ENCODE data around the gene CCDC177. TPM values are rescaled to one million over a fixed set of nuclear protein-coding genes. Genes with fewer than 3 reads are reported as not detected.

Gene CCDC177
- total RNA-seq, 2 donors from 2014 or later, result not detected

- Histone ChIP-seq H3K36me3 (replicated peaks in 1 of 2; ENCODE audit: insufficient read depth in 1 of 2, low read depth in 2 of 2) (no peaks in the 10 kb centered on the region), H3K27me3 (no peaks in the 10 kb centered on the region), H3K4me1 (no peaks in the 10 kb centered on the region), H3K4me3 (no peak overlapping the region), H3K9me3 (no peaks in the 10 kb centered on the region), H3K27ac (no peak overlapping the region)
- no peak for TF ChIP-seq CTCF (IDR thresholded peaks at IDR 0.05)
- TF ChIP-seq POLR2A (IDR thresholded peaks at IDR 0.05), result no peak
- intact Hi-C loops (cut with DNase I), result no loop called here
- DNase-seq (no peak), ATAC-seq (no peak)
- whole genome bisulfite sequencing, 2 donors, result 63 to 86% methylated on average over 1 of the region's 1 CpG
Observed at GRCh38 chr14:69584389-69584788, 9.7 kb upstream of the CCDC177 start.

GRCh38 chr14:69582829-69583228 lies 8.2 kb upstream of the CCDC177 start:
- Histone ChIP-seq H3K9me3 (no peaks in the 10 kb centered on the region), H3K27me3 (no peaks in the 10 kb centered on the region), H3K4me3 (no peak overlapping the region), H3K36me3 (replicated peaks in 1 of 2; ENCODE audit: insufficient read depth in 1 of 2, low read depth in 2 of 2) (no peaks in the 10 kb centered on the region), H3K4me1 (no peaks in the 10 kb centered on the region), H3K27ac (no peak overlapping the region)
- TF ChIP-seq POLR2A (IDR thresholded peaks at IDR 0.05) (no peak), CTCF (IDR thresholded peaks at IDR 0.05) (no peak)
- 78 to 84% methylated on average over 4 of the region's 4 CpGs for WGBS, 2 donors
- intact Hi-C loops (cut with DNase I), result no loop called here
- DNase-seq (no peak), ATAC-seq (no peak)

- TF ChIP-seq CTCF (IDR thresholded peaks at IDR 0.05) (no peak), POLR2A (IDR thresholded peaks at IDR 0.05) (no peak)
- ATAC-seq (no peak), DNase-seq (no peak)
- 64 to 93% methylated on average over 1 of the region's 1 CpG for WGBS, 2 donors
- no peaks in the 10 kb centered on the region for H3K9me3 ChIP-seq
- H3K4me3 ChIP-seq, result no peak overlapping the region
- no peaks in the 10 kb centered on the region for H3K36me3 ChIP-seq (replicated peaks in 1 of 2; ENCODE audit: insufficient read depth in 1 of 2, low read depth in 2 of 2)
- no peaks in the 10 kb centered on the region for H3K4me1 ChIP-seq
- H3K27ac ChIP-seq, result no peak overlapping the region
- peaks cover 0 to 3% of the 10 kb centered on the region in 2 donors for H3K27me3 ChIP-seq
- intact Hi-C loops (cut with DNase I), result no loop called here
Observed at GRCh38 chr14:69582212-69582611, 7.5 kb upstream of the CCDC177 start.

- no peaks in the 10 kb centered on the region for H3K4me1 ChIP-seq
- H3K36me3 ChIP-seq (replicated peaks in 1 of 2; ENCODE audit: insufficient read depth in 1 of 2, low read depth in 2 of 2), result no peaks in the 10 kb centered on the region
- H3K27me3 ChIP-seq, result peaks cover 0 to 8% of the 10 kb centered on the region in 2 donors
- no peak overlapping the region for H3K4me3 ChIP-seq
- ATAC-seq (no peak), DNase-seq (no peak)
- intact Hi-C loops (cut with DNase I), result no loop called here
- 71 to 75% methylated on average over 7 of the region's 7 CpGs for WGBS, 2 donors
- H3K27ac ChIP-seq, result no peak overlapping the region
- TF ChIP-seq POLR2A (IDR thresholded peaks at IDR 0.05) (no peak), CTCF (IDR thresholded peaks at IDR 0.05) (no peak)
- H3K9me3 ChIP-seq, result no peaks in the 10 kb centered on the region
Observed at GRCh38 chr14:69581316-69581935, 6.8 kb upstream of the CCDC177 start.

GRCh38 chr14:69580009-69580577 lies 5.4 kb upstream of the CCDC177 start:
- intact Hi-C loops (cut with DNase I), result no loop called here

More at GRCh38 chr14:69580009-69580577, 5.4 kb upstream of the CCDC177 start:
- Histone ChIP-seq H3K27me3 (peaks cover 0 to 13% of the 10 kb centered on the region in 2 donors), H3K4me3 (no peak overlapping the region), H3K36me3 (replicated peaks in 1 of 2; ENCODE audit: insufficient read depth in 1 of 2, low read depth in 2 of 2) (no peaks in the 10 kb centered on the region), H3K27ac (no peak overlapping the region), H3K9me3 (no peaks in the 10 kb centered on the region), H3K4me1 (no peaks in the 10 kb centered on the region)
- ATAC-seq (peak; percentile 64), DNase-seq (peak in 3 of 4 donors; percentile 19 to 51 (median 35))
- 35 to 41% methylated on average over 5 to 7 of the region's 7 CpGs for WGBS, 2 donors
- no peak for TF ChIP-seq POLR2A (IDR thresholded peaks at IDR 0.05)
- peak in 4 of 7 experiments; percentile 6 to 26 (median 18) for TF ChIP-seq CTCF (IDR thresholded peaks at IDR 0.05)

Data from body of pancreas (tissue), 4 donors.